ENCODE data around the gene NMRAL1. TPM values are rescaled to one million over a fixed set of nuclear protein-coding genes. Genes with fewer than 3 reads are reported as not detected.

NMRAL1 gene
- total RNA-seq, 6 donors from 2014 or later = 34.4 to 80.7 (median 43.3) TPM

DNA sequence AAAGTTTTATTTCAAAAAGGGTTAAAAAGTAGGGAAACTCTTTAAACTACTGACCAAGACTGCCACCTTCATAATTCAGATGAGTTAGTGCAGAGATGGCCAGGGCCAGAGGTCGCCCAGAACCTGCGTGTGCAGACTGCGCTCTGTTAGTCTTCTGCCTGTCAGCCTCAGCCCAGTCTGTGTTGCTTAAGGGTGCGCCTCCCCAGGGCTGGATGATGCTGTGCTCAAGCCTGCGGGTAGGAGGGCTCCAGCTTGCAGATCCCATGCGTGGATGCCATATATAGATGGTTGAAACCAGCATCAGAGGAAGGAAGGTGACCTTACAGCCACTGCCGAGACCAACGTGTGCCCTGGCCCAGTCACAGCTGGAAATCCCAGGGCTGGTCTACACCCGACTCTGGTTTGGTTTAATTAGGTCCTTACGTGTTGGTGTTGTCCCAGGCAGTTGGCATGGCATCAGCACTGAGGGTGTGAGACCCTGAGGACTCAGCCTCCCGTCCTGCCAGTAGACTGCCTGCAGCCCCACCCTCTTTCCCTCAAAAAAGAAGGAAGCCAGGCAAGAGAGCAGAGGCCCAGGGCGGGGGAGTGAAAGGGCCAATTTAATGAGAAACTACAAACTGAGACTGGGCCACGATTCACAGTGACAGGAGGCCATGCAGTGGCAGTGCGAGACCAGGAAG lies 36.5 kb upstream of the NMRAL1 start:
- ATAC-seq (ENCODE audit: low FRiP score in 2 of 2) = peak in 1 of 2 donors; percentile 24
- no peak for TF ChIP-seq POLR2A (IDR thresholded peaks at IDR 0.05)
- TF ChIP-seq POLR2AphosphoS5 (IDR thresholded peaks at IDR 0.05) = no peak
- TF ChIP-seq, protein P1, sequence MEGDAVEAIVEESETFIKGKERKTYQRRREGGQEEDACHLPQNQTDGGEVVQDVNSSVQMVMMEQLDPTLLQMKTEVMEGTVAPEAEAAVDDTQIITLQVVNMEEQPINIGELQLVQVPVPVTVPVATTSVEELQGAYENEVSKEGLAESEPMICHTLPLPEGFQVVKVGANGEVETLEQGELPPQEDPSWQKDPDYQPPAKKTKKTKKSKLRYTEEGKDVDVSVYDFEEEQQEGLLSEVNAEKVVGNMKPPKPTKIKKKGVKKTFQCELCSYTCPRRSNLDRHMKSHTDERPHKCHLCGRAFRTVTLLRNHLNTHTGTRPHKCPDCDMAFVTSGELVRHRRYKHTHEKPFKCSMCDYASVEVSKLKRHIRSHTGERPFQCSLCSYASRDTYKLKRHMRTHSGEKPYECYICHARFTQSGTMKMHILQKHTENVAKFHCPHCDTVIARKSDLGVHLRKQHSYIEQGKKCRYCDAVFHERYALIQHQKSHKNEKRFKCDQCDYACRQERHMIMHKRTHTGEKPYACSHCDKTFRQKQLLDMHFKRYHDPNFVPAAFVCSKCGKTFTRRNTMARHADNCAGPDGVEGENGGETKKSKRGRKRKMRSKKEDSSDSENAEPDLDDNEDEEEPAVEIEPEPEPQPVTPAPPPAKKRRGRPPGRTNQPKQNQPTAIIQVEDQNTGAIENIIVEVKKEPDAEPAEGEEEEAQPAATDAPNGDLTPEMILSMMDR (IDR thresholded peaks at IDR 0.05) = no peak
- TF ChIP-seq EP300 (IDR thresholded peaks at IDR 0.05) = no peak
- peaks cover 29 to 51% (median 38%) of the 10 kb centered on the region in 4 donors for H3K4me1 ChIP-seq

DNA sequence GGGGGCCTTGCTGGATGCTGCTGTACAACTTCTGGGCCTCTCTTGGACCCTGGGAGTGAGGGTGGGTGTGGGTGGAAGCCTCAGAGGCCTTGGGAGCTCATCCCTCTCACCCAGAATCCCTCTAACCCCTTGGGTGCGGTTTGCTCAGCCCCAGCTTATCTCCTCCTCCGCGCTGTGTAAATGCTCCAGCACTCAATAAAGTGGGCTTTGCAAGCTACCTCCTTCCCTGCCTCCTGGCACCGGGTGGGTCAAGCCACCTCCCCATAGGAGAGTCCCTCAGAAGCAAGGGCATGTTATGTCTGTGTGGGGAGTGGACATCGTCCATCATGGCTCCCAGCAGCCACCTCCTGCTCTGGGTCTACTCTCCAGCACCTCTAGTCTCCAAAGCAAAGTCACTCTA lies 35.7 kb upstream of the NMRAL1 start:
- ATAC-seq (ENCODE audit: low FRiP score in 2 of 2) (no peak), DNase-seq (no peak)
- H3K9me3 ChIP-seq = no peaks in the 10 kb centered on the region
- TF ChIP-seq POLR2A (IDR thresholded peaks at IDR 0.05) (no peak), POLR2AphosphoS5 (IDR thresholded peaks at IDR 0.05) (no peak), EP300 (IDR thresholded peaks at IDR 0.05) (no peak)
- TF ChIP-seq, protein P1 (IDR thresholded peaks at IDR 0.05) = no peak
- peaks cover 33 to 51% (median 36%) of the 10 kb centered on the region in 4 donors for H3K4me1 ChIP-seq
- no peaks in the 10 kb centered on the region for H3K27me3 ChIP-seq
- no peak overlapping the region for H3K27ac ChIP-seq
- WGBS, 2 donors = 74 to 85% methylated on average over 5 of the region's 5 CpGs
- no peak overlapping the region for H3K4me3 ChIP-seq
- H3K36me3 ChIP-seq = peaks cover 15 to 84% (median 66%) of the 10 kb centered on the region in 4 donors

More for the DNA sequence above, 36.5 kb upstream of the NMRAL1 start:
- Histone ChIP-seq H3K4me3 (no peak overlapping the region), H3K36me3 (peaks cover 15 to 79% (median 66%) of the 10 kb centered on the region in 4 donors), H3K27ac (peak overlapping the region in 1 of 4 donors; percentile 26), H3K27me3 (no peaks in the 10 kb centered on the region), H3K9me3 (no peaks in the 10 kb centered on the region)
- no peak for DNase-seq
- 65 to 74% methylated on average over 11 to 14 of the region's 14 CpGs for WGBS, 2 donors

DNA sequence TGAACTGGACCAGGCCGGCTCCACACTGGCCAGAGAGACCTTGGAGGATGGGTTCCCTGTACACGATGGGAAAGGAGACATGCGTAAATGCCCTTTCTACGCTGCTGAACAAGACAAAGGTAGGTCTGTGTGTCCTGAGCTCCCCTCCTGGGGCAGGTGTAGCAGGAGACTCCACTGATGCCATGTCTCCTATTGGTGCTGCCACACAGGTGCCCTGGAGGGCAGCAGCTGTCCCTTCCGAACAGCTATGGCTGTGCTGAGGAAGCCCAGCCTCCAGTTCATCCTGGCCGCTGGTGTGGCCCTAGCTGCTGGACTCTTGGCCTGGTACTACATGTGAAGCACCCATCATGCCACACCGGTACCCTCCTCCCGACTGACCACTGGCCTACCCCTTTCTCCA lies 35.0 kb upstream of the NMRAL1 start:
- Histone ChIP-seq H3K4me1 (peaks cover 26 to 47% (median 29%) of the 10 kb centered on the region in 4 donors), H3K4me3 (no peak overlapping the region), H3K27me3 (no peaks in the 10 kb centered on the region), H3K9me3 (no peaks in the 10 kb centered on the region), H3K36me3 (peaks cover 15 to 84% (median 66%) of the 10 kb centered on the region in 4 donors), H3K27ac (no peak overlapping the region)
- 92 to 98% methylated on average over 8 of the region's 8 CpGs for WGBS, 2 donors
- DNase-seq (no peak), ATAC-seq (ENCODE audit: low FRiP score in 2 of 2) (no peak)
- TF ChIP-seq POLR2AphosphoS5 (IDR thresholded peaks at IDR 0.05) (no peak), EP300 (IDR thresholded peaks at IDR 0.05) (no peak), POLR2A (IDR thresholded peaks at IDR 0.05) (no peak)
- TF ChIP-seq, protein P1 (IDR thresholded peaks at IDR 0.05) = no peak

DNA sequence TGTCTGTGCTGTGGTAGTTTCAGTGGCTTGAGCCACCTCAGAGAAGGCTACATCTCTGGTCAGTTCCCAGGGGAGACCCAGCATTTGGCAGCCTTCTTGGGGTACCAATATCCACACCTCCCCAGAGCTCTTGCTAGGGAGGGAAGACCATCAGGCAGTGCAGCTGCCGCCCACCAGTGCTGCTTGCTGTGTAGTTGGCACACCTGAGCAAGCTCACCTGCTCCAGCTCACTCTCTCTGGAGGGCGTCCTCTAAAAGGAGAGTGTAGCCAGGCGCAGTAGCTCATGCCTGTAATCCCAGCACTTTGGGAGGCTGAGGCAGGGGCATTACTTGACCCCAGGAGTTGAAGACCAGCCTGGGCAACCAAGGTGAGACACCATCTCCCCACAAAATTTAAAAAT lies 34.4 kb upstream of the NMRAL1 start:
- DNase-seq = no peak
- ATAC-seq (ENCODE audit: low FRiP score in 2 of 2) = no peak
- 100% methylated on average over 1 to 3 of the region's 3 CpGs for WGBS, 2 donors
- no peak for TF ChIP-seq EP300 (IDR thresholded peaks at IDR 0.05)
- TF ChIP-seq POLR2A (IDR thresholded peaks at IDR 0.05) = no peak
- TF ChIP-seq, protein P1 (IDR thresholded peaks at IDR 0.05) = no peak
- TF ChIP-seq POLR2AphosphoS5 (IDR thresholded peaks at IDR 0.05) = no peak
- Histone ChIP-seq H3K4me3 (no peak overlapping the region), H3K9me3 (no peaks in the 10 kb centered on the region), H3K27me3 (no peaks in the 10 kb centered on the region), H3K36me3 (peaks cover 15 to 82% (median 66%) of the 10 kb centered on the region in 4 donors), H3K27ac (no peak overlapping the region), H3K4me1 (peaks cover 20 to 41% (median 23%) of the 10 kb centered on the region in 4 donors)

Data from upper lobe of left lung (tissue), 6 donors.